H9 (cell line): ENCODE measurements around the gene SRP54. TPM values are rescaled to one million over a fixed set of nuclear protein-coding genes. Genes with fewer than 3 reads are reported as not detected.

Experiments
- DNase-seq: peaks from one replicate; pipeline ENCODE4 v3.0.0-alpha.2; 2017
- H2AFZ ChIP-seq: one replicate; pipeline ENCODE4 v1.6.1; 2013; ENCODE audit warnings: mild to moderate bottlenecking, low read length, control low read depth, moderate library complexity
- H2AK5ac ChIP-seq: 2 replicates; pipeline ENCODE4 v1.6.1; 2013; ENCODE audit warnings: low read length, control low read depth, mixed read lengths; ENCODE audit not compliant: insufficient read length
- H2BK120ac ChIP-seq: one replicate; pipeline ENCODE4 v1.6.1; 2013; ENCODE audit warnings: low read depth, mild to moderate bottlenecking, low read length, control low read depth, inconsistent platforms; ENCODE audit not compliant: poor library complexity, severe bottlenecking
- H2BK12ac ChIP-seq: 2 replicates; pipeline ENCODE4 v1.6.1; 2013; ENCODE audit warnings: low read length, control low read depth, mixed read lengths, low read depth; ENCODE audit not compliant: insufficient read length
- H2BK15ac ChIP-seq: 2 replicates; pipeline ENCODE4 v1.6.1; 2013; ENCODE audit warnings: low read depth, low read length, control low read depth
- H2BK20ac ChIP-seq: one replicate; pipeline ENCODE4 v1.6.1; 2013; ENCODE audit warnings: low read depth, mild to moderate bottlenecking, low read length, control low read depth, inconsistent platforms; ENCODE audit not compliant: poor library complexity, severe bottlenecking
- H2BK5ac ChIP-seq: 2 replicates; pipeline ENCODE4 v1.6.1; 2013; ENCODE audit warnings: low read length, control low read depth, mixed read lengths; ENCODE audit not compliant: insufficient read length
- H3K14ac ChIP-seq: 2 replicates; pipeline ENCODE4 v1.6.1; 2013; ENCODE audit warnings: low read length, control low read depth; ENCODE audit not compliant: insufficient read depth
- H3K18ac ChIP-seq: 2 replicates; pipeline ENCODE4 v1.6.1; 2013; ENCODE audit warnings: low read depth, mild to moderate bottlenecking, mixed read lengths, low read length, control low read depth; ENCODE audit not compliant: insufficient read length
- H3K23ac ChIP-seq: 2 replicates; pipeline ENCODE4 v1.6.1; 2013; ENCODE audit warnings: low read length, control low read depth, mixed read lengths, low read depth; ENCODE audit not compliant: insufficient read length
- H3K23me2 ChIP-seq: 2 replicates; pipeline ENCODE4 v1.6.1; 2013; ENCODE audit warnings: low read depth, mild to moderate bottlenecking, mixed read lengths, low read length, control low read depth; ENCODE audit not compliant: insufficient read length, poor library complexity, severe bottlenecking
- H3K27ac ChIP-seq: 2 replicates; pipeline ENCODE4 v1.5.1; 2013; ENCODE audit warnings: low read length, control low read depth, mixed read lengths, low read depth; ENCODE audit not compliant: insufficient read length
- H3K27me3 ChIP-seq: 2 replicates; pipeline ENCODE4 v1.6.1; 2013; ENCODE audit warnings: low read length, control low read depth, inconsistent platforms; ENCODE audit not compliant: insufficient read depth
- H3K4ac ChIP-seq: 2 replicates; pipeline ENCODE4 v1.6.1; 2013; ENCODE audit warnings: low read depth, mild to moderate bottlenecking, control low read depth, inconsistent platforms, low read length, moderate library complexity
- H3K4me1 ChIP-seq: 2 replicates; pipeline ENCODE4 v1.6.1; 2013; ENCODE audit warnings: low read length, control low read depth, inconsistent platforms; ENCODE audit not compliant: insufficient read depth
- H3K4me2 ChIP-seq: 2 replicates; pipeline ENCODE4 v1.6.1; 2013; ENCODE audit warnings: low read length, control low read depth, mixed read lengths; ENCODE audit not compliant: insufficient read length, insufficient read depth
- H3K56ac ChIP-seq: 2 replicates; pipeline ENCODE4 v1.6.1; 2013; ENCODE audit warnings: low read depth, mild to moderate bottlenecking, mixed read lengths, low read length, control low read depth; ENCODE audit not compliant: insufficient read length
- H3K79me1 ChIP-seq: 2 replicates; pipeline ENCODE4 v1.6.1; 2013; ENCODE audit warnings: low read depth, mild to moderate bottlenecking, moderate library complexity, low read length, control low read depth, inconsistent platforms; ENCODE audit not compliant: insufficient read depth, poor library complexity, severe bottlenecking
- H3K79me2 ChIP-seq: 2 replicates; pipeline ENCODE4 v1.6.1; 2013; ENCODE audit warnings: low read length, control low read depth, inconsistent platforms; ENCODE audit not compliant: insufficient read depth
- H3K9ac ChIP-seq: 2 replicates; pipeline ENCODE4 v1.6.1; 2013; ENCODE audit warnings: low read length, control low read depth, mixed read lengths; ENCODE audit not compliant: insufficient read length; ENCODE audit errors: extremely low read depth
- H3K9me3 ChIP-seq: one replicate; pipeline ENCODE4 v1.6.1; 2013; ENCODE audit warnings: low read depth, low read length, inconsistent platforms; ENCODE audit not compliant: control insufficient read depth
- H3T11ph ChIP-seq: one replicate; pipeline ENCODE4 v1.6.1; 2013; ENCODE audit warnings: mild to moderate bottlenecking, low read length, control low read depth, inconsistent platforms
- H4K20me1 ChIP-seq: one replicate; pipeline ENCODE4 v1.6.1; 2013; ENCODE audit not compliant: control insufficient read depth, insufficient read length, insufficient read depth
- H4K5ac ChIP-seq: 2 replicates; pipeline ENCODE4 v1.6.1; 2013; ENCODE audit warnings: low read depth, mild to moderate bottlenecking, mixed read lengths, low read length, control low read depth; ENCODE audit not compliant: insufficient read length
- H4K8ac ChIP-seq: replicated peaks from 2 replicates; pipeline ENCODE4 v1.6.1; 2013; ENCODE audit warnings: low read length, control low read depth, mixed read lengths, low read depth; ENCODE audit not compliant: insufficient read length
- H4K91ac ChIP-seq: 2 replicates; pipeline ENCODE4 v1.6.1; 2013; ENCODE audit warnings: low read depth, mild to moderate bottlenecking, moderate library complexity, mixed read lengths, low read length, control low read depth; ENCODE audit not compliant: insufficient read length
- H3K27ac Mint-ChIP-seq, 3 experiments: 2 replicates in 2 of 3; 3 replicates in 1 of 3; pipeline ENCODE4 v1.8.0; 2020 to 2021; ENCODE audit warnings: mixed read lengths in 3 of 3, mild to moderate bottlenecking in 1 of 3, moderate library complexity in 1 of 3
- H3K27me3 Mint-ChIP-seq: 2 replicates; pipeline ENCODE4 v1.8.0; 2021; ENCODE audit warnings: low read depth, mild to moderate bottlenecking, moderate library complexity, mixed read lengths
- H3K36me3 Mint-ChIP-seq, 3 experiments: 2 replicates in 2 of 3; 3 replicates in 1 of 3; pipeline ENCODE4 v1.8.0; 2020 to 2021; ENCODE audit warnings: low read depth in 3 of 3, mixed read lengths in 3 of 3; ENCODE audit not compliant: insufficient read depth in 1 of 3
- H3K4me1 Mint-ChIP-seq, 2 experiments: 2 replicates each; pipeline ENCODE4 v1.8.0; 2020; ENCODE audit warnings: mixed read lengths in 2 of 2
- H3K4me3 Mint-ChIP-seq, 2 experiments: 2 replicates in 1 of 2; 3 replicates in 1 of 2; pipeline ENCODE4 v1.8.0; 2020 to 2021; ENCODE audit warnings: mild to moderate bottlenecking in 2 of 2, mixed read lengths in 2 of 2, moderate library complexity in 1 of 2
- H3K9me3 Mint-ChIP-seq, 2 experiments: 2 replicates in 1 of 2; 3 replicates in 1 of 2; pipeline ENCODE4 v1.8.0; 2020; ENCODE audit warnings: mild to moderate bottlenecking in 2 of 2, mixed read lengths in 2 of 2, moderate library complexity in 1 of 2
- CTCF ChIP-seq: fragments of 200-600 bp; sonication (generic); conservative IDR thresholded peaks from 3 replicates; pipeline ENCODE4 v1.8.0; 2021; ENCODE audit warnings: antibody characterized with exemption, mild to moderate bottlenecking
- total RNA-seq: library from RNA; stranded (reverse); gene quantifications from 2 replicates; pipeline ENCODE4 v1.2.1, GENCODE V29; 2021

Gene SRP54
- total RNA-seq, 1 experiment from 2014 or later = 57.7 TPM

- no peak overlapping the region for H3K27ac Mint-ChIP-seq
Observed at GRCh38 chr14:34989762-34990161, 7.0 kb downstream of the SRP54 start.

More at GRCh38 chr14:34989762-34990161, 7.0 kb downstream of the SRP54 start:
- Histone ChIP-seq H2BK12ac (no peak overlapping the region), H3K23me2 (no peaks in the 10 kb centered on the region), H2BK120ac (no peak overlapping the region), H4K8ac (no peak overlapping the region), H3K23ac (no peak overlapping the region), H3K4ac (no peak overlapping the region), H3K4me1 (no peaks in the 10 kb centered on the region), H3K9me3 (no peaks in the 10 kb centered on the region), H3K14ac (no peak overlapping the region), H3T11ph (no peak overlapping the region), H2AK5ac (no peak overlapping the region), H3K79me1 (peaks cover 2% of the 10 kb centered on the region), H3K18ac (no peak overlapping the region), H4K5ac (no peak overlapping the region), H2BK5ac (no peak overlapping the region), H2AFZ (no peak overlapping the region), H3K4me2 (no peak overlapping the region), H2BK15ac (no peak overlapping the region), H2BK20ac (no peak overlapping the region), H4K91ac (no peak overlapping the region), H3K79me2 (peaks cover 6% of the 10 kb centered on the region; the same call in 1 of the 2 replicates), H3K27ac (no peak overlapping the region), H3K56ac (no peak overlapping the region), H3K27me3 (no peaks in the 10 kb centered on the region), H4K20me1 (no peaks in the 10 kb centered on the region), H3K9ac (no peak overlapping the region)
- Mint-ChIP-seq H3K9me3 (no peaks in the 10 kb centered on the region), H3K36me3 (no peaks in the 10 kb centered on the region; a peak in 2 of 7 replicates), H3K4me3 (no peak overlapping the region), H3K4me1 (peaks cover 2 to 3% of the 10 kb centered on the region in 2 experiments; a peak in 3 of 4 replicates), H3K27me3 (no peaks in the 10 kb centered on the region)
- TF ChIP-seq CTCF = no peak
- DNase-seq = no peak
